GM12891 (cell line): ENCODE data around the gene PHYHD1.
"Not testable (repeated sequence)": the region's sequence is repeated elsewhere in the genome, so short reads cannot be mapped to it uniquely, and the experiment has no call there.

Source experiments
- DNase-seq: peaks from one replicate; pipeline ENCODE4 v3.0.0; 2011; ENCODE audit warnings: low spot score; ENCODE audit not compliant: insufficient read length
- FAIRE-seq: peaks from 2 replicates; lab custom pipeline; 2011; peaks lifted over from hg19 to GRCh38; lab: Jason Lieb, UNC
- PAX5 ChIP-seq: IDR thresholded peaks from 2 replicates; pipeline ENCODE4 v1.6.1; 2011; ENCODE audit warnings: low read length, moderate library complexity, mild to moderate bottlenecking; ENCODE audit not compliant: insufficient read depth, severe bottlenecking
- POLR2A ChIP-seq: IDR thresholded peaks from 2 replicates; pipeline ENCODE4 v1.6.1; 2011; ENCODE audit warnings: low read depth, low read length, control low read depth
- POLR2AphosphoS5 ChIP-seq: IDR thresholded peaks from 2 replicates; pipeline ENCODE4 v1.6.1; 2011; ENCODE audit warnings: low read depth, low read length, control low read depth
- POU2F2 ChIP-seq: IDR thresholded peaks from 2 replicates; pipeline ENCODE4 v1.6.1; 2011; ENCODE audit warnings: low read depth, mild to moderate bottlenecking, control low read depth, low read length, moderate library complexity
- SPI1 ChIP-seq: IDR thresholded peaks from 2 replicates; pipeline ENCODE4 v1.6.1; 2011; ENCODE audit warnings: low read depth, low read length, control low read depth
- TAF1 ChIP-seq: IDR thresholded peaks from 2 replicates; pipeline ENCODE4 v1.6.1; 2011; ENCODE audit warnings: low read depth, low read length, control low read depth

The PHYHD1 gene

DNA sequence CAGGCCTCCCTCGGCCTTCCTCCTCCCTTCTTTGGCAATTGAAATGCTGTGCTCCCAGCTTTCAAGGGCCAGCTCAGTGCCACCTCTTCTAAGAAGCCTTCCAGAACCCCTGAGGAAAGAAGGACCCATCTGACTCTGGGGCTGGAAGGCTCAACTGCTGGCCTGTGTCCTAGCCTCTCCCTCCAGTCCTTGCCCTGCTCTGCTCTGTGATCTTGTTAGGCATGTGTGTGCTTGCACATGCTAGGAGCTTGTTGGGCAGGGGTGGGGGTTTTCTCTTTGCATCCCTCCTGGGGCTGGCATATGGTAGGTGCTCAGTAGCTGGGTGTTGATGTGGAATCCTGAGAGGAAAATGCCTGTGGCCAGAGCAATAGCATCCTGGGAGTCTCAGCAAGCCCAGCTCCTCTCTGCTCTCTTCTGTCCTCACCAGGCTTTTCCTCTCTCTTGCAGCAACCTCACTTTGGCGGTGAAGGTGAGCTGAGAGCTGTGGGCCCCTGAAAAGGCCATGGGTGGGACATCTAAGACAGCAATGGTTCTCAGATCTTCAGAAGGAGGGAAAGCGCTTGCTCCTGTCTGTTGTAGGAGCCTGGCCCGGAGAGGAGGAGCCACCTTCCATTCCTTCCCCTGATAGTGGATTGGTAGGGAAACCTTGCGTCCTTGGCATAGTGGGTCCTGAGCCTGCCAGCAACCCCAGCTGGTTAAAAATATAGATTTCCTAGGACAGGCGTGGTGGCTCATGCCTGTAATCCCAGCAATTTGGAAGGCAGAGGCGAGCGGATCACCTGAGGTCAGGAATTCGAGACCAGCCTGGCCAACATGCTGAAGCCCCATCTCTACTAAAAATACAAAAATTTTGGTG is 16.8 kb downstream of the PHYHD1 start:
- TF ChIP-seq POLR2A (no peak), SPI1 (no peak), POU2F2 (no peak), PAX5 (no peak), POLR2AphosphoS5 (no peak), TAF1 (no peak)
- no peak for DNase-seq
- no peak for FAIRE-seq

DNA sequence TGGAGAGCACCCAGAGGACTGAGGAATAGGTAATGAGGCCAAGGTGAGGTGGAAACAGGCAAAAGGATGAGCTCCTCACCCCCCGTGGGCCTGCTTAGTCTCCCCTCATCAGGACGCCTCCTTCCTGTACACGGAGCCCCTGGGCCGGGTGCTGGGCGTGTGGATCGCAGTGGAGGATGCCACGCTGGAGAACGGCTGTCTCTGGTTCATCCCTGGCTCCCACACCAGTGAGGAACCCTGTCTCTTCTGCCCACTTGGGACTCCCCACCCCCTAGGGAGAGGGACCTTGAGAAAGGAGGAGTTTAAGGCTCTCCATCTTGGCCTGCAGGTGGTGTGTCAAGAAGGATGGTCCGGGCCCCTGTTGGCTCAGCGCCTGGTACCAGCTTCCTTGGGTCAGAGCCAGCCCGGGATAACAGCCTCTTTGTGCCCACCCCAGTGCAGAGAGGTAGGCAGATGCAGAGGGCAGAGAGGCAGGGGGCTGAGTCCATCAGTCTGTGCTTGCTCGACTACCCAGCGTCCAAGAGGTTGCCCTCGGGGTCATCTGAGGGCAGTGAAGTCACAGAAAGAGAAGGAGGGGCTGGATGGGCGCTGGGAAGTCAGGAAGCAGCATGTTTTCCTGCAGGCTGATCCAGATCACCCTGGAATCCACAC is 19.6 kb downstream of the PHYHD1 start:
- FAIRE-seq, result no peak
- DNase-seq, result no peak

DNA sequence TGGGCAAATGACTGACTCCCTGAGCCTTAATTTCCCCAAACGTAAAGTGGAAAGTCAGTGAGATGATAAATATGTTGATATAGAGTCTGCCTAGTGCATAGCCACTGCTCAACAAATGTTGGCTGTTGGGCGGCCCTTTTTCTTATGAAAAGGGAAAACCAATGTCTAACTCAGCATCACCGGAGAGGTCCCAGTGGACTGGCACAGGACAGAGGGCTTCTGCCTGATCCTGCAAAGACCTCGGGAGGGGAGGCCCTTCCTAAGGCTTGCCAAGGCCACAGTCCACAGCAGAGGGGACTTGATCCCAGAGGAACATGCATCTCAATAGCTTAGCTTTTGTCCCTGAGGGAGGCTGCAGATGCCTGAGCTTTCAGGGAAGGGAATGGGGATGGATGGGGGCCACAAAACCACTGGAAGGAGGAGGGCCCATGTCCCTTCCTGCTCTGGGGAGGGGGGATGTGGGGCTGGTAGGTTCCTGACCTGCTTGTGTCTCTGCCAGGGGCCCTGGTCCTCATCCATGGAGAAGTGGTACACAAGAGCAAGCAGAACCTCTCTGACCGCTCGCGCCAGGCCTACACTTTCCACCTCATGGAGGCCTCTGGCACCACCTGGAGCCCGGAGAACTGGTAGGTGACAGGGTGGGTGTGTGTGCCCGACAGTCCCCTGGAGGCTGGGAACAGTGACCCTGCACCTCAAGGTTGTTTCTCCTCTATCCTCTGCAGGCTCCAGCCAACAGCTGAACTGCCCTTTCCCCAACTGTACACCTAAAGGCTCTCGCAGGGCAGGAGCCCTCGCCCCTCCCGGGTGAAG is 20.4 kb downstream of the PHYHD1 start:
- TF ChIP-seq POLR2A (no peak), POLR2AphosphoS5 (no peak), SPI1 (no peak), TAF1 (no peak), POU2F2 (no peak), PAX5 (no peak)
- no peak for DNase-seq
- no peak for FAIRE-seq

More for the DNA sequence above, 19.6 kb downstream of the PHYHD1 start:
- TF ChIP-seq SPI1, result no peak
- TF ChIP-seq PAX5, result no peak
- no peak for TF ChIP-seq POU2F2
- no peak for TF ChIP-seq POLR2A
- TF ChIP-seq TAF1, result no peak
- no peak for TF ChIP-seq POLR2AphosphoS5

- TF ChIP-seq TAF1 (no peak), SPI1 (no peak), POU2F2 (no peak), POLR2A (no peak), POLR2AphosphoS5 (no peak), PAX5 (no peak)
- no peak for FAIRE-seq
- DNase-seq, result no peak
Observed at GRCh38 chr9:128943832-128944620, 23.2 kb downstream of the PHYHD1 start.

DNA sequence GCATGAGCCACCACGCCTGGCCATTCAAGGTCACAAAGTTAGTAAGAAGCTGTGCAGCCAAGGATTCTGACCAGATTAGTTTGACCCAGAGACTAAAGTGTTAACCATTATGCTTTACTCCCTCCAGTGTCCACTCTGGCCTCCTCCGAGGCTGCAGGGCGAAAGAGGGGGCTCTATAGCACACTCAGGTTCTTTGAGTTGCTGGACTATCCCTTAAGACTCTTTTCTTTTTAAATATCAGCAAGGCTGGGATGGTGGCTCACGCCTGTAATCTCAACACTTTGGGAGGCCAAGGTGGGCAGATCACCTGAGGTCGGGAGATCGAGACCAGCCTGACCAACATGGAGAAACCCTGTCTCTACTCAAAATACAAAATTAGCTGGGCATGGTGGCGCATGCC is 24.2 kb downstream of the PHYHD1 start:
- FAIRE-seq, DNase-seq: not testable (repeated sequence)

DNA sequence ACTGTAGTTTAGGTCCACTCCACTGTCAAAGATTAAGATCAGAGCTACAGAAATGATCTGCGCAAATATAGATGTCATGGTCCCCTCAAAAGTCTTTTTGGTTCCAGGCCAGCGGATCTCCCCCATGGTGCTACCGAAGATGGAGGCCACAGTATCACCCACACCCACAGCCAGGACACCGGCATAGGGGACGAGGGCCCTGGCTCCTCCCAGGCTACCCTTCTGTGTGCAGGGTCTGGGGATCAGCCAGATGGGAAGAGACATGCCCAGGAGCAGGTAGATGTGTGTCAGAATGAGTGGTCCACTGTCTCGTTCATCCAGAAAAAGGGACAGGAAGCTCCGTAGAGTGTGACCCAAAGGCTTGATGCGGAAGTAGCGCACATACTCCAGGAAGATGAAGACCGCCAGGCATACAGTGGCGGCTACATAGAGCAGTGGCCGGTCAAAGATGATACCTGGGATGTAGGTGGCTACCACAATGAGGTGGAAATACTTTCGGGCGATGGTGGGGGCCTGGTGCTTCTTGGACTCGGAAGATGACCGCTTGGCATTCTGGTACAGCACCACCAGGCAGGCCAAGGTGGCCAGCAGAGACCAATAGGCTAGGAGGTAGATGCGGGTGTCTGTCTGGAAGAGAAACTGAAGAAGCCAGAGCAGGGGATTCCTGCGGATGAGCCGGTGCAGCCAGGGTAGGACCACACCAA is 25.2 kb downstream of the PHYHD1 start:
- DNase-seq, result no peak
- no peak for FAIRE-seq
- TF ChIP-seq PAX5 (no peak), TAF1 (no peak), POLR2A (no peak), POLR2AphosphoS5 (no peak), POU2F2 (no peak)

DNA sequence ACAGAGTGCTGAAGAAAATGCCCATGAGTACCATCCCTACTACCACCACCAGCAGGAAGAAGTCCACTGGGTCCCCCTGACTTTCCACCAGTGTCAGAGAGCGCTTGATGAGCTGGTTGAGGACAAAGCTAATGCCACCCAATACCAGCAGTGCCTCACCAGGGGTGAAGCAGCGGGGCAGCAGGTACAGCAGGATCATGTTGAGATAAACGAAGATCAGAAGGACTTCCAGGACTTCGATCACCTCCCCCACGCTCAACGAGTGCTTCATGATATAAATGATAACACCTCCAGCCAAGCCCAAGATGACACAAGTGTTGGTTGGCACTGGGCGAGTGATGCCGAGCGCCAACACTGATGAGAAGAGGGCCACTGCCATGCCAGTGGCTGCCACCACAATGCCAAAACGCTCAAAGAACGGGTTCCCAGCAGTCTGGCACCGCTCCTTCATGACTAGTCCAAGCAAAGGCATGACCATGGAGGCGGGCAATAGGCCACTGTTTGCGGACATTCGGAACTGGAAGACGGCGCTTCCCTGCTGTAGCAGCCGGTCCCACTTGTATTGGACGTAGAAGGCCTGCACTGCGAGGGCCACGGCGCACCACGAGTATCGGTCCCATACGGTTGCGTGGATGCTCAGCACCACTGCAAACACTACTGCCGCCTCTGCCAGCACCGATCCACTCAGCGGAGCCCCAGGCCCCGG is 25.9 kb downstream of the PHYHD1 start:
- no peak for TF ChIP-seq POU2F2
- no peak for TF ChIP-seq POLR2A
- TF ChIP-seq PAX5, result no peak
- TF ChIP-seq TAF1, result no peak
- no peak for TF ChIP-seq POLR2AphosphoS5
- no peak for TF ChIP-seq SPI1
- no peak for DNase-seq
- no peak for FAIRE-seq

- DNase-seq, result no peak
Observed at GRCh38 chr9:128947277-128947526, 26.4 kb downstream of the PHYHD1 start.

More at GRCh38 chr9:128947277-128947526, 26.4 kb downstream of the PHYHD1 start:
- no peak for TF ChIP-seq SPI1
- no peak for TF ChIP-seq POU2F2
- TF ChIP-seq POLR2AphosphoS5, result no peak
- no peak for TF ChIP-seq POLR2A
- TF ChIP-seq TAF1, result no peak
- no peak for TF ChIP-seq PAX5
- FAIRE-seq, result no peak
